GM10266 (cell line): ENCODE data around the gene SPEN.
A peak's percentile ranks its signal among the peaks of the same experiment; 100 is the strongest.

Experiments
- DNase-seq: peaks from one replicate; pipeline ENCODE4 v3.0.0; 2012; ENCODE audit errors: extremely low spot score
- CTCF ChIP-seq: IDR thresholded peaks from 2 replicates; pipeline ENCODE4 v1.5.1; 2012; ENCODE audit warnings: mild to moderate bottlenecking, low read depth; ENCODE audit not compliant: control insufficient read depth, insufficient read depth; ENCODE audit errors: missing control alignments

The SPEN gene

DNA sequence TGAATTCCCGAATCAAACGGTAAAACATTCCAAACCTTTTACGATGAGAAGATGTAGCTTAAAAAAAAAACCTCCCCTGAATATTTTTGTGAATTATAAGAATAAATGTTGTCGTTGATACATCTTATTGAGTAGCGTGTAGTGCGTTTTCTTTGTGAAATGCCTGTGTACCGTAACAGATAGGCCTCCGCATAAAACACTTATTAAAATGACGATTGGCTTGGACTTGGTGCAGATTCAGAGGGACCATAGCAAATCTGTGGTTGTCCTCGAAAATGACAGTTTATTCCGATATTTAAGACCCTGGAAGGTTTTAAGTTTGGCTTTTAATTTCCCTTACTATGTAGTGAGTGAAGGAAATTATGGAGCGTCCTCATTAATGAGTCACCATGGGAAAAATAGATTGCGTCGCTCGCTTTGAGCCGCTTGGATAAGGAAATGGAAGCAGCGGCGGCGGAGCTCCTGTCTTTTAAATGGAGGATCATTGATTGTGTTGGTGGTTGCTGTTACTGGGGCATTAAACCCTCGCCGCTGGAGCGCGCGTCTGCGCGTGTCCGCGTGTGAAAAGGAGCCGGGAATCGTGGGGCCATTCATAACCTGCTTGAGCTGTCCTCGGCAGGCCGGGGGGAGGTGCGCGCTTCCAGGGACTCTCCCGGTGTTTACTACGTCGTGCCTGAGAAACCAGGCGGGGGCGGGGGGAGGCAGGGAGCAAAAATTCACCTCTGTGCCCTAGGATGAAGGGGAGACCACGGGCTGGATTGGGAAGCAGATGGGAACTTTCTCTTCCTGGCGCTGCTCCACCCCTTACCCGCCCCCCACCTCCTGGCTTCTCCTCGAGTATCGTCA, 1.6 kb downstream of the SPEN start:
- no peak for TF ChIP-seq CTCF
- DNase-seq = peak; percentile 45

- TF ChIP-seq CTCF = no peak
- no peak for DNase-seq
Measured at GRCh38 chr1:15849775-15850324, 2.3 kb downstream of the SPEN start.

DNA sequence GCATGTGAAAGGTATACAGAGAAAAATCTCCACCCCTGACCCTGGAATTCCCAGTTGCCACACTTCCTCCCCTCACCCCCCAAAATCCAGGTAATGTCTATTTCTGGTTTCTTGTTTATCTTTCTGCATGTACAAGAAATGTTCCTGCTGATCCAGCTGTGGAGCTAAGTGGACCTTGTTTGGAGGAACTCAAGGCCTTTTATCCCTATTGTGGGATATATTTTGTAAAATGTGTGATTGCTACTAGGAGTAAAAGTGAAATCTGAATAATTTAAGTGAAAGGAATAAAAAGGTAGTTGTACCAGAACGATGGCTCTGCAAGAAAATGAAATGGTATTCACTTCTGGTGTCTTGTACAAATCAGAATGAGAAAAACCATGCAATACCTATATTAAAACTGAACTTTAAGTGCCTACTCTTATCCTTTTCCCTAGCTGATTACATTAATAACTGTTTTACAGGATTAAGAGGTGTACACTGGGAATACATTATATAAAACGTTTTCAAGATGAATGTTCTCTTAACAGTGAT, 3.0 kb downstream of the SPEN start:
- no peak for DNase-seq
- no peak for TF ChIP-seq CTCF

DNA sequence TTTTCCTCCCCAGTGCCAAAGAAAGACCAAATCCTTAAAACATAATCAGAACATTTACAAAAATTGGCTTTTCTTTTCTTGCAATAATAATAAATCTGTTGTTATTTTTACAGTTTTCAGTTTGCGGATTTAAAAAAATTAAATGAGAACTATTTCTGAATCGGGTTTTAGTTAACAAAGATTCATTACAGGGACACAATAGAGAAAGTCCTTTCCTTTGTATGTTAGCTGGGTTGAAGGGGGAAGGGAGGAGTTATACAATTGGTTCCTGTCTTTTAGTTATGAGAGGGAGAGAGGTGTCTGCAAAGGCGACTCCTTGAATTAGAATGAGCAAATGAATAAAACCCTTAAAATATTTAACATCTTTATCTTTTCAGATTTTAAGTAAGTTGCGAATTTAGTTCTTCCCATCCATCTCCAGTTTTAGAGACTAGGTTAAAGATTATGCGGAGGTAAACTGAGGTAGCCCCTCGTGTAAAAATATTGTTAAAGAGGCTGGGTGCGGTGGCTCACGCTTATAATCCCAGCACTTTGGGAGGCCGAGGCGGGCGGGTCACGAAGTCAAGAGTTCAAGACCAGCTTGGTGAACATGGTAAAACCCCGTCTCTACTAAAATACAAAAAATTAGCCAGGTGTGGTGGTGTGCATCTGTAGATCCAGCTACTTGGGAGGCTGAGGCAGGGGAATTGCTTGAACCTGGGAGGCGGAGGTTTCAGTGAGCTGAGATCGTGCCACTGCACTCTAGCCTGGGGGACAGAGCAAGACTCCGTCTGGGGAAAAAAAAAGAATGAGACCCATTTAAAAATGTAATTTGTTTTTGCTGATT, 3.9 kb downstream of the SPEN start:
- TF ChIP-seq CTCF = no peak
- DNase-seq = no peak

DNA sequence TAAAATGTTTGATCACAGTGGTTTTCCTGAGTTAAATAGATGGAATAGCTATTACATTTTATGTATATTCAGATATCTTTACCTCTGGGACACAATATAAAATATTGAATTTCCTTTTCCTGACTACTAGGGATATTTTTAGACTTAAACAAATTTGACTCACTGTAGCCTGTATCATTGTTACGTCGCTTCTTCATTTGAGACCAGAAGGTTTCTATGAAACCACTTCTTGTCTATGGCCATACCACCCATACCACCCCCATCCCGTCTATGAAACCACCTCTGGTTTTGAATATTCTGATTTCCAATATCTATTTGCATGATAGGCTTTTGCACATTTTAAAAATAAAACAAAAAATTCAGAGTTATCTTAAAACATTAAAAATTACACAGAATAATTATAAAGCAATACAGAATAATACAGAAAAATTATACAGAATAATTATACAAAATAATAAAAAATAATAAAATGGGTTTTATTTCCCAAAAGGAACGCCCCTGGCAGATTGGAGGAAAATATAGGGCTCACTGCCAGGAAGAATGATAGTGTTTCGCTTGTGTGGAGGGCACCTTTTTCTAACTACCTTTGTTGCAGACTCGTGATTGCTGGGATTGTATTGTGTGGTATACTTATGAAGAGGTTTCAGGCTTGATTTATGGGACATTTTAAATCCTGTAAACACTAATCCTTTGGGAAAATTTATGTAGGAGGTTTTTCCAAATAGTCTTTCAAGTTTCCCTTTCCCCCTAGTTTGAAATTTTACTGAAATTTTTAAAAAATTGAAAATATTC, 4.7 kb downstream of the SPEN start:
- no peak for TF ChIP-seq CTCF
- peak; percentile 38 for DNase-seq

- no peak for TF ChIP-seq CTCF
- DNase-seq = no peak
Measured at GRCh38 chr1:15852828-15853302, 5.4 kb downstream of the SPEN start.
